Testis (tissue), 3 donors: ENCODE results near the gene CHD2. TPM values are rescaled to one million over a fixed set of nuclear protein-coding genes. Genes with fewer than 3 reads are reported as not detected.

ENCODE experiments used
- DNase-seq: peaks from one replicate; pipeline ENCODE4 v3.0.0-alpha.2; 2019
- H3K27ac ChIP-seq, 2 donors: fragments of 200-600 bp; sonication (generic); one replicate each; pipeline ENCODE4 v1.5.1; 2019
- H3K27me3 ChIP-seq: fragments of 200-600 bp; sonication (generic); one replicate; pipeline ENCODE4 v1.5.1; 2019
- H3K36me3 ChIP-seq: fragments of 200-600 bp; sonication (generic); one replicate; pipeline ENCODE4 v1.5.1; 2017; ENCODE audit warnings: low read depth; ENCODE audit errors: missing control alignments
- H3K4me1 ChIP-seq: fragments of 200-600 bp; sonication (generic); one replicate; pipeline ENCODE4 v1.5.1; 2019
- H3K4me3 ChIP-seq, 2 donors: fragments of 200-600 bp; sonication (generic); one replicate each; pipeline ENCODE4 v1.5.1; 2017 to 2019
- H3K9me3 ChIP-seq: fragments of 200-600 bp; sonication (generic); one replicate; pipeline ENCODE4 v1.5.1; 2017
- POLR2A ChIP-seq: fragments of 450-650 bp; IDR thresholded peaks from one replicate; pipeline ENCODE4 v1.6.1; 2017; ENCODE audit warnings: antibody characterized with exemption, mild to moderate bottlenecking, moderate library complexity
- WGBS, 2 donors: methylation state at CpG; one replicate each; pipeline ENCODE4 v1.1.5; 2018; 5-methylcytosine and 5-hydroxymethylcytosine counted together
- intact Hi-C: fragments of 100-400 bp; cut with DNase I; formaldehyde crosslinking; loops from one replicate; pipeline ENCODE4 v1.15.1; 2023; ENCODE audit warnings: low total_unique reads
- polyA plus RNA-seq: library from polyadenylated mRNA; stranded (reverse); fragments of 350-450 nt; fragmentation: Illumina TruSeq; extraction: RNeasy Lipid Tissue Mini Kit (QIAGEN cat#74804); gene quantifications from one replicate; pipeline ENCODE4 v1.2.3, GENCODE V29; 2014; ENCODE audit warnings: low read depth, low replicate concordance; ENCODE audit not compliant: insufficient read depth
- total RNA-seq, 2 donors: library from RNA; depleted of rRNA; stranded (reverse); fragments of >200 nt; gene quantifications; one replicate each; pipeline ENCODE4 v1.2.3, GENCODE V29; 2016
- TF ChIP-seq, protein P1 (sequence below), 3 experiments: fragments of 450-650 bp in 2 of 3; fragments of 200-600 bp in 1 of 3; sonication (generic) in 1 of 3; IDR thresholded peaks; one replicate each; pipeline ENCODE4 v1.5.1; 2016 to 2019; ENCODE audit warnings: antibody characterized with exemption in 3 of 3, mild to moderate bottlenecking in 2 of 3, moderate library complexity in 1 of 3

CHD2 gene
- total and polyA plus RNA-seq, 3 donors from 2014 or later = 64.5 to 129 (median 113) TPM

DNA sequence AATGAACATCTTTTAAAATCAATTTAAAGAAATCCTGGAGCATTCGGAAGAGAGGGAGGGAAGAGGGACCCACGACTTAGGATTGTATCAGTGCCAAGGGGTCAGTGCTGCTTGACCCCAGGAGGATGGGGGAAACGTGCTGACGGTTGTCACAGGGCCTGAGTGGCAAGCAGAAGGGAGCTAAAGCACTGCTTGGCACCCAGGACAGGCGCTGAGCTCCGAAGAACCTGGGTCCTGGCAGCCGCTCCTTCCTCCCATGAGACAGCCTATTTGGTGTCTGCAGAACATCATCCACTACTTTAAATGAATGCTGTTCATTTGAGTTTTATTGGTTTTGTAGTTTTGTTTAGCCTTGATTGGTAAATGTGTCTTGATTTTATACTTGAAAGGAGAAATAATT, 134.4 kb downstream of the CHD2 start:
- DNase-seq = peak; percentile 12
- intact Hi-C loops = loop anchor here (10.0 kb wide), 2 partner anchors 940 to 1090 kb away; no protein-coding TSS in a partner anchor
- Histone ChIP-seq H3K27ac (no peak overlapping the region), H3K4me3 (no peak overlapping the region), H3K9me3 (no peaks in the 10 kb centered on the region), H3K27me3 (no peaks in the 10 kb centered on the region), H3K36me3 (no peaks in the 10 kb centered on the region), H3K4me1 (peaks cover 10% of the 10 kb centered on the region)
- 90 to 92% methylated on average over 7 of the region's 7 CpGs for WGBS, 2 donors
- TF ChIP-seq POLR2A = no peak
- TF ChIP-seq, protein P1, sequence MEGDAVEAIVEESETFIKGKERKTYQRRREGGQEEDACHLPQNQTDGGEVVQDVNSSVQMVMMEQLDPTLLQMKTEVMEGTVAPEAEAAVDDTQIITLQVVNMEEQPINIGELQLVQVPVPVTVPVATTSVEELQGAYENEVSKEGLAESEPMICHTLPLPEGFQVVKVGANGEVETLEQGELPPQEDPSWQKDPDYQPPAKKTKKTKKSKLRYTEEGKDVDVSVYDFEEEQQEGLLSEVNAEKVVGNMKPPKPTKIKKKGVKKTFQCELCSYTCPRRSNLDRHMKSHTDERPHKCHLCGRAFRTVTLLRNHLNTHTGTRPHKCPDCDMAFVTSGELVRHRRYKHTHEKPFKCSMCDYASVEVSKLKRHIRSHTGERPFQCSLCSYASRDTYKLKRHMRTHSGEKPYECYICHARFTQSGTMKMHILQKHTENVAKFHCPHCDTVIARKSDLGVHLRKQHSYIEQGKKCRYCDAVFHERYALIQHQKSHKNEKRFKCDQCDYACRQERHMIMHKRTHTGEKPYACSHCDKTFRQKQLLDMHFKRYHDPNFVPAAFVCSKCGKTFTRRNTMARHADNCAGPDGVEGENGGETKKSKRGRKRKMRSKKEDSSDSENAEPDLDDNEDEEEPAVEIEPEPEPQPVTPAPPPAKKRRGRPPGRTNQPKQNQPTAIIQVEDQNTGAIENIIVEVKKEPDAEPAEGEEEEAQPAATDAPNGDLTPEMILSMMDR (IDR thresholded peaks at IDR 0.05) = no peak

DNA sequence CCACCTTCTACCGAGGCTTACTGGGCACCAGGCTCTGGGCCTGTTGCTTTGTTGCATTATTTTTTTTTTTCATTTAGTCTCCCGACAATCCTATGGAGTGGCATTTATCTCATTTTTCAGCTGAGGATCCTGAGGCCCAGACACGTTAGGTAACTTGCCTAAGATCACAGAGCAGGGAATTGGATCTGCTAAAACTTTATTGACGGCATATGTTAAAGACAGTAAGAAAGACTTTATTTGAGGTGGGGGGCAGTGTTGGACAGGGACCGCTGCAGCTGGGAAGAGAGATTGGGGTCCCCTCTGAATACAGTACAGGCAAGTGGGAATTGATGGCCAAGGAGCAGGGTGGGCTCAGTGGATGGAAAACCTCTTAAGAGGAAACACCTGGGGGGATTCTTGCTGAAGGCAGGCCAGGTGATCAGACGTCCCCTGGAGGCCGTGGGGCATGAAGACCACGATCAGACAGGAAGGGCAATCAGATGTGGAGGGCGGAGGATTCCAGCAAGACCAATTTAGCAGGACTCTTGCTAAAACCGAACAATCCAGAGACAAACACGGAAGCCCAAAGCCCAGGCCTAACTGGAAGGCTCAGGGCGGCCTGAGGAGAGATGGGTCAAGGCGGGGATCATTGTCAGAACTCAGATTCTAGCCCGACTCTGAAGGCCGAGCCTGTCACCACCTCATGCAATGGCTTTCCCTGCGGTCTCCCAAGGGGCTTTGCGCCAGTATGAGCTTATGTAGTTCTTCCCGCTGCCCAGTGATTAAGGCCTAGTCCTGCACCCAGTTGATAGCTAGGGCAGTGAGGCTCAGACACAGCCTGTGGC, 135.2 kb downstream of the CHD2 start:
- no peak for TF ChIP-seq POLR2A
- TF ChIP-seq, protein P1 (IDR thresholded peaks at IDR 0.05) = no peak
- Histone ChIP-seq H3K4me3 (no peak overlapping the region), H3K27ac (no peak overlapping the region), H3K27me3 (no peaks in the 10 kb centered on the region), H3K36me3 (no peaks in the 10 kb centered on the region), H3K4me1 (peaks cover 5% of the 10 kb centered on the region), H3K9me3 (no peaks in the 10 kb centered on the region)
- 84 to 86% methylated on average over 12 to 18 of the region's 18 CpGs for WGBS, 2 donors
- no peak for DNase-seq
- intact Hi-C loops = loop anchor here (10.0 kb wide), 2 partner anchors 939 to 1089 kb away; no protein-coding TSS in a partner anchor

DNA sequence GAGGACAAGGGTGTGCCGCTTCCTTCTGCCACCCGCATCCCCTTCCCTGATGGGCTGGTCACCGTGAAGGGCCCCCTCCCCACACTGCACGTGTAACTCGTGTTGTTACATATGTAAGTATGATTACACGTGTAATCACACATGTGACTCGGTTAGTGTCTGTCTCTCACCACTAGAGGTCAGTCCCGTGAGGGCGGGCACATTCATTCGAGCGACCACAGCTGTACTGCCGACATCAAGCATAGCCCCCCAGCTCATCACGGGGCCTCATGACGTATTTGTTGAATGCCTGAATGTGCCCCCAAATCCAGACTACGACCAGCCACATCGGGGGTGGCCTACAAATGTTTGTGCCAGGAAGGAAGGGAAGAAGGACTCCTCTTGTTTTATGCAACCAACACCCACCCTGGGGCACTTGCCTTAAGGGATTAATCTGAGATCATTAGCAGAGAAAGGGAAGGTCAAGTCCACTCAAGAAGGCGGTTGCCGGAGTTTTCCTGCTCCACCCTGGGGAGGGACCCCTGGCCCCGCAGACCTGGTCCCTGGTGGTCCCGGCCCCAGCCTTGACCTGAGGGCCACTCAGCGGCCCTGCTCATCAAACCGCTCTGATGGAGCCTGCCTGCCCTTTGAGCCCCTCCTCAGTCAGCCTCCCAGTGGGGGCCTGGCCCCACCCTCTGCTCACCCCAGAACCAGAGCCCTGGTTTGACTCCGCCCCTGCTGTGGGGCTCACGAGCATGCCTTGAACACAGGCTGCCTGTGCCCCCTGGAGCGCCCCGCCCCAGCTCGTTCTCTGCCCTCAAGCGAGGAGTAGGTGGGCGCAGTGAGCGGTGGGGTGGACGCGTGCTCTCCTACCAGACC, 136.1 kb downstream of the CHD2 start:
- TF ChIP-seq POLR2A = no peak
- TF ChIP-seq, protein P1 (IDR thresholded peaks at IDR 0.05) = peak; percentile 8 to 51 (median 34)
- no peak overlapping the region for H3K27ac ChIP-seq

DNA sequence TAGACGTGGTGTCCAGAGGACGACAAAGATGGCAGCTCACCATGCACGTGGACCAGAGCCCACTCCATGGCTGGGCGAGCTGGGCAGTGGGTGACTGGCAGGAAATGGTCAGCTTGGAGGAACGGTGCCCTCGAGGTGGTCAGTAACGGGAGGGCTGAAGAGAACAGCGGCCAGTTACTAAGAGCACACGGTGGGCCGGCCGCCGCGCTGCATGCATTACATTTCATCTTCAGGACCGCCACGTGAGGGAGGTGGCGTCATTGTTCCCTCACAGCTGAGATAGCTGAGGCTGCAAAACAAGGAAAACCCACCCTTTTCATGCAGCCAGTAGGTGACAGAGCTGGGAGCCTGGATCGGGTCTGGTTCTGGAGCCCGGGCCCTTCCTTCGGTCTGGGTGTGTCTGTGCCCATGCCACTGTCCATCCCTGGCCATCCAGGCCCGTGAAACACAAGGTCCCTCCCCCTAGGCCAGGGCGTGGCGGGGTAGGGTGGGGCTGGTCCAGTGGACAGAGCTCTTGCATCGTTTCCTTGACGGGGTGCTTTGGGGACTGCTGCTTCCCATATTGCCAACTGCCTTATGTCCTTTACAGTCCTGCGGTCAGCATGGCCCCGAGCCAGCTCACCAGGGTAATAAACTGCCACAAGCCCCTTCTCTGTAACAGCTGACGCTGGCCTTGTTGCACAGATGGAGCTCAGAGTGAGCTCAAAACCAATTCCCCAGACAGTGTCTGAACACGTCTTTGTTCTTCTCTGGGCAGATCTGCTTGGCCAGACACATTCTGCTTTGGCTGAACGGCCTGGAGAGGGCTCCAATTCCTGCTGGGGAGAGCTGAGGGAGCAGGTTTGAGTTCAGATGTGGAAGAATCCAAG, 137.1 kb downstream of the CHD2 start:
- peak; percentile 67 for DNase-seq
- Histone ChIP-seq H3K4me1 (peaks cover 5% of the 10 kb centered on the region), H3K27ac (peak overlapping the region in 1 of 2 donors; percentile 6), H3K4me3 (no peak overlapping the region), H3K36me3 (no peaks in the 10 kb centered on the region), H3K9me3 (no peaks in the 10 kb centered on the region), H3K27me3 (no peaks in the 10 kb centered on the region)
- no peak for TF ChIP-seq POLR2A
- TF ChIP-seq, protein P1 (IDR thresholded peaks at IDR 0.05) = peak in 1 of 3 experiments; percentile 8
- intact Hi-C loops = loop anchor here (10.0 kb wide), 2 partner anchors 938 to 1088 kb away; no protein-coding TSS in a partner anchor
- WGBS, 2 donors = 77 to 84% methylated on average over 22 to 29 of the region's 29 CpGs

More for the DNA sequence above, 136.1 kb downstream of the CHD2 start:
- H3K36me3 ChIP-seq = no peaks in the 10 kb centered on the region
- H3K4me1 ChIP-seq = peaks cover 5% of the 10 kb centered on the region
- DNase-seq = peak; percentile 29
- H3K27me3 ChIP-seq = no peaks in the 10 kb centered on the region
- 70 to 79% methylated on average over 15 to 32 of the region's 32 CpGs for WGBS, 2 donors
- intact Hi-C loops = loop anchor here (10.0 kb wide), 2 partner anchors 939 to 1089 kb away; no protein-coding TSS in a partner anchor
- no peak overlapping the region for H3K4me3 ChIP-seq
- H3K9me3 ChIP-seq = no peaks in the 10 kb centered on the region
